HUES64 (cell line): ENCODE results near the gene CDC42BPB.
A peak's percentile ranks its signal among the peaks of the same experiment; 100 is the strongest.
"Not testable (repeated sequence)": the region's sequence is repeated elsewhere in the genome, so short reads cannot be mapped to it uniquely, and the experiment has no call there.

Source experiments
- H3K27ac ChIP-seq: 2 replicates; pipeline ENCODE4 v1.7.0; 2013; ENCODE audit warnings: low read depth, low read length, inconsistent platforms
- H3K27me3 ChIP-seq: 2 replicates; pipeline ENCODE4 v1.6.1; 2013; ENCODE audit warnings: mild to moderate bottlenecking, low read length; ENCODE audit not compliant: insufficient read depth
- H3K36me3 ChIP-seq: 2 replicates; pipeline ENCODE4 v1.6.1; 2013; ENCODE audit warnings: mild to moderate bottlenecking, low read length; ENCODE audit not compliant: insufficient read depth
- H3K4me1 ChIP-seq: 2 replicates; pipeline ENCODE4 v1.6.1; 2013; ENCODE audit warnings: mild to moderate bottlenecking, low read length, moderate library complexity; ENCODE audit not compliant: insufficient read depth
- H3K4me3 ChIP-seq: 2 replicates; pipeline ENCODE4 v1.5.1; 2013; ENCODE audit warnings: mild to moderate bottlenecking, low read length, moderate library complexity
- H3K9ac ChIP-seq: 2 replicates; pipeline ENCODE4 v1.6.1; 2013; ENCODE audit warnings: mild to moderate bottlenecking, low read depth, low read length
- H3K9me3 ChIP-seq: 2 replicates; pipeline ENCODE4 v1.6.1; 2013; ENCODE audit warnings: low read depth, low read length; ENCODE audit not compliant: insufficient read depth
- WGBS: fragments of 150-250, 120-280 bp; methylation state at CpG from one replicate; pipeline ENCODE4 v1.1.7; 2013; ENCODE audit warnings: missing lambda C conversion rate; 5-methylcytosine and 5-hydroxymethylcytosine counted together

Gene CDC42BPB

DNA sequence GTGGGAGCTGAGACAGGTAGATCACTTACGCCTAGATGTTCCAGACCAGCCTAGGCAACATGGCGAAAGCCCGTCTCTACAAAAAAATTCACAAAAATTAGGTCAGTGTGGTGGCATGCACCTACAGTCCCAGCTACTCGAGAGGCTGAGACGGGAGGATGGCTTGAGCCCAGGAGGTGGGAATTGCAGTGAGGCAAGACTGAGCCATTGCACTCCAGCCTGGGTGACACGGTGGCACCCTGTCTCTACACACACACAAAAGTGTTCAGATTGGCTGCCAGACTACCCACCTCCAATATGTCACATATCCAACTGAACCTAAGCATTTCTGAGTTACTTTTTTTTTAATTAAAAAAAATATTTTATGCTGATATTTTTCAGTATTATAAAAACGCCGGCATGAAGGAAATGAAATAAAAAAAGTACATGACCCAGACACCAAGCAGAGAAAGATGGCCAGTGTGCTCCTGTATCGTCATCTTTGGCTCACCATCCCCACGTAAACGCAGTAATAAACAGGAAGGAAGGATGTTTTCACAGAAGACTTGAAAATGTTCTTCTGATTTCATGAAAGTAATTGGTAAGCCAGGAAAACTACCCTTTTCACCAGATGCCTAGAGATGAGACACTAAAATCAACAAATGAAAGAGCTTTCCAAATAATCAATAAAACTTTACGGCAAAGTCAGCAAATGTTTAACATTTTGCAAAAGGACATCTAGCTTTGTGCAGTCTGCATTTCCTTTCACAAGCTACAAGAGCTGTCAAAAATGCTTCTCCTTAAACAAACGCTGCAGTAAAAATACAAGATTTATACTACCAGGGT, 26.4 kb downstream of the CDC42BPB start:
- H3K4me1 ChIP-seq = no peaks in the 10 kb centered on the region
- H3K27ac ChIP-seq = no peak overlapping the region
- H3K9me3 ChIP-seq = peaks cover under 1% of the 10 kb centered on the region; the same call in 1 of the 2 replicates
- H3K4me3 ChIP-seq = no peak overlapping the region
- H3K27me3 ChIP-seq = no peaks in the 10 kb centered on the region
- no peak overlapping the region for H3K9ac ChIP-seq
- no peaks in the 10 kb centered on the region for H3K36me3 ChIP-seq
- 97% methylated on average over 13 of the region's 13 CpGs for WGBS

DNA sequence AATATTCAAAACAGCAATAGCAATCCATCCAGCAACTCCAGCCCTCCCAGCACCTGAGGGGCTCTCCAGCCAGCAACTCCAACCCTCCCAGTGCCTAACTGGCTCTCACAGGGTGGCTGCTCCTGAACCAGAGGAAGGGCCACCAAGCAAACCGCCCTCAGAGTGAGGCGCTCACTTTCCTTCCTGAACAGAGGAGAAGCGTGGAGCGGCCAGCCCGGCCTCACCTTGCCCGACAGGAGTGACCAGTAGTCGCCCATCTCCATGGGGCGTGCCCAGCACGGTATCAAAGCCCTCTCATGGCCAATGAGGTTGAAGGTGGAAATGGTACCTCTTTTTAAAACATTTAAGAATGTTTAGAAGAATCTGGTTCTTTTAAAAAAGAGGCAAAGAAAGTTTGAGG, 27.4 kb downstream of the CDC42BPB start:
- 94% methylated on average over 9 of the region's 9 CpGs for WGBS
- Histone ChIP-seq H3K36me3 (no peaks in the 10 kb centered on the region), H3K27ac (no peak overlapping the region), H3K9ac (no peak overlapping the region), H3K4me1 (no peaks in the 10 kb centered on the region), H3K27me3 (no peaks in the 10 kb centered on the region), H3K9me3 (peaks cover 3% of the 10 kb centered on the region; the same call in 1 of the 2 replicates), H3K4me3 (no peak overlapping the region)

DNA sequence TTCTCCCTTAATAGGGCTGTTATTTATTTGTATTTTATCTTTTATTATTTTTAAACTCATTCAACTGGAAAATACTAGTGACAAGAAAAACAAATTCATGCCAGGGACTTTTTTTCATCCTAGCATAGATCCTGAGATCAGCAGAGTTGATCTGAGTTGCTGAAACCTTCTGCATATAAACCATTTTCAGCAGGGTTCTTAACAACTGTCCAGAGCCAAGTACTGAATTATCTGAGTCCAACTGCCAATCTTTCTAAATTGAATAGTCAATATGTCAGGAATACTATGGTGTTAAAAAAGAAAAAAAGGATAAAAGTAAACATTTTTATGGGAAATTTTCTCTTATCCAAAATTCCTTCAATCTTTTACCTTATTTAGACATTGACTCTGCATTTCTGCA, 28.6 kb downstream of the CDC42BPB start:
- Histone ChIP-seq H3K9ac (no peak overlapping the region), H3K4me3 (no peak overlapping the region), H3K9me3 (peaks cover 3% of the 10 kb centered on the region; the same call in 1 of the 2 replicates), H3K27ac (no peak overlapping the region), H3K27me3 (no peaks in the 10 kb centered on the region), H3K36me3 (no peaks in the 10 kb centered on the region), H3K4me1 (peaks cover 7% of the 10 kb centered on the region; the same call in 1 of the 2 replicates)

DNA sequence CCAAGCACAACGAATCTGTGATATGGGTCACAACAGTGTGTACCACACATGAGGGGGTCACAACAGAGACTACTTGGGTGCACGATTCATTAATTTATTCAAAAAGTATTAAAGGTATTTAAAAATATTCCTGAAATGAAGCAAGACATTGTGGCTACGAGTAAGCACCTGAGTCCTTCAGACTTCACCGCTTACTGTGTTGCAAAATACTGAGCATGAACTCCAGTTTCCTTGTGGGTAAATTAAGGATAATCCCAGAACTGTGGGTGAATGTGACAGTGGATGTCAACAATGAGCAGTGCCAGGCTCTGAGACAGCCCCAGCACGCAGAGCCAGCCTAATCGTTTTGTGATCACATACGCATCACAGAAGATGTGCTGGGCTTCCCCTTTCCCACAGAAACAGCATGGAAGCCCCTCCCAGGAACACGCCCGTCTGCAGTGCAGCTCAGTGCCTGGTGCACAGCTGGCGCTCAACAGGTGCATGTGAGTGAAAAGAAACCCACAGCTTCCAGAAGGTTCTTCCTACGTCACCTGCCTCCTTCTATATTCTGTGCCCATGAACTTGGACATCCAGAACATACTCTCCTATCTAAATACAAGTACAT, 29.1 kb downstream of the CDC42BPB start:
- Histone ChIP-seq H3K9ac (no peak overlapping the region), H3K36me3 (no peaks in the 10 kb centered on the region), H3K4me3 (no peak overlapping the region), H3K27me3 (no peaks in the 10 kb centered on the region), H3K27ac (no peak overlapping the region), H3K9me3 (peaks cover 3% of the 10 kb centered on the region; the same call in 1 of the 2 replicates), H3K4me1 (peaks cover 8% of the 10 kb centered on the region; the same call in 1 of the 2 replicates)
- 88% methylated on average over 11 of the region's 11 CpGs for WGBS

DNA sequence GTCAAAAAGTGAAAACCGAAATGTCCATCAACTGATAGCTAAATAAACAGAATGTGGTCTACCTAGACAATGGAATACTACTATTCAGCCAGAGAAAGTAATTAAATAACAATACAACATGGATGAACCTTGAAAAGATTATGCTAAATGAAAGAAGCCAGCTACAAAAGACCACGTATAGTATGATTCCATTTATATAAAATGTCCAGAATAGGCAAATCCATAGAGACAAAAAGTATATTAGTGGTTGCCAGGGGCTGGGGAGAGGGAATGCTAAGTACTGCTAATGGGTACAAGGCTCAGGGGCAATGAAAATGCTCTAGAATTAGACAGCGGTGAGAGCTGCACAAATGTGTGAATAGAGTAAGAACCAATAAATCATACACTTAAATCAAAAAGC, 29.9 kb downstream of the CDC42BPB start:
- H3K9ac ChIP-seq = no peak overlapping the region
- H3K4me3 ChIP-seq = no peak overlapping the region
- peaks cover 3% of the 10 kb centered on the region; the same call in 1 of the 2 replicates for H3K9me3 ChIP-seq
- H3K4me1 ChIP-seq = peaks cover 11% of the 10 kb centered on the region; the same call in 1 of the 2 replicates
- no peak overlapping the region for H3K27ac ChIP-seq
- 100% methylated on average over 1 of the region's 3 CpGs for WGBS
- no peaks in the 10 kb centered on the region for H3K36me3 ChIP-seq
- no peaks in the 10 kb centered on the region for H3K27me3 ChIP-seq

DNA sequence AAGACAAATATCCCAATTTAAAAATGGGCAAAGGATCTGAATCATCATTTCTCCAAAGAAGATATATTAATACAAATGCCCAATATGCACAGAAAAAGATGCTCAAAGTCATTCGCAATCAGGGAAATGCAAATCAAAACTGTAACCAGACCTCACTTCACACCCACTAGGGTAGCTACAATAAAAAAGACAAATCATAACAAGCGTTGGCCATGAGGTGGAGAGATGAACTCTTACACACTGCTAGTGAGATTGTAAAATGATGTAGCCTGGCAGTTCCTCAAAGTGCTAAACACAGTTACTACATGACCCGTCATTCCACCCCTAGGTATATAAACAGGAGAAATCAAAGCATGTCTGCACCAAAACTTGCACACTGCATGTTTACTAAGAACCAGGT, 30.4 kb downstream of the CDC42BPB start:
- Histone ChIP-seq H3K4me1 (peaks cover 13% of the 10 kb centered on the region; the same call in 1 of the 2 replicates), H3K27ac (no peak overlapping the region)

DNA sequence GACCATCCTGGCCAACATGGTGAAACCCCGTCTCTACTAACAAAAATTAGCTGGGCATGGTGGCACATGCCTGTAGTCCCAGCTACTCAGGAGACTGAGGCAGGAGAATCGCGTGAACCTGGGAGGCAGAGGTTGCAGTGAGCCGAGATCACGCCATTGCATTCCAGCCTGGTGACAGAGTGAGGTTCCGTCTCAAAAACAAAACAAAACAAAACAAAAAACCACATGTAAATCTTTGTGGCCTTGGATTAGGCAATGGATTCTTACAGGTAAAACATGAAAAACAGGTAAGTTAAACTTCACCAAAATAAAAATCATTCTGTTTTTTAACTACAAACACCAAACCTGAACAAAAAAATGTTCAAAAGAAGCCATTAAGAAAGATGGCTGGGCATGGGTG, 31.2 kb downstream of the CDC42BPB start:
- H3K27ac ChIP-seq, H3K4me3 ChIP-seq, H3K9me3 ChIP-seq, H3K27me3 ChIP-seq, H3K9ac ChIP-seq, H3K36me3 ChIP-seq: not testable (repeated sequence)
- H3K4me1 ChIP-seq = peaks cover 13% of the 10 kb centered on the region; the same call in 1 of the 2 replicates
- 98% methylated on average over 6 of the region's 6 CpGs for WGBS

More for the DNA sequence above, 30.4 kb downstream of the CDC42BPB start:
- Histone ChIP-seq H3K9ac (no peak overlapping the region), H3K9me3 (peaks cover 3% of the 10 kb centered on the region; the same call in 1 of the 2 replicates), H3K36me3 (no peaks in the 10 kb centered on the region), H3K27me3 (no peaks in the 10 kb centered on the region), H3K4me3 (no peak overlapping the region)
- WGBS = 95% methylated on average over 2 of the region's 3 CpGs

DNA sequence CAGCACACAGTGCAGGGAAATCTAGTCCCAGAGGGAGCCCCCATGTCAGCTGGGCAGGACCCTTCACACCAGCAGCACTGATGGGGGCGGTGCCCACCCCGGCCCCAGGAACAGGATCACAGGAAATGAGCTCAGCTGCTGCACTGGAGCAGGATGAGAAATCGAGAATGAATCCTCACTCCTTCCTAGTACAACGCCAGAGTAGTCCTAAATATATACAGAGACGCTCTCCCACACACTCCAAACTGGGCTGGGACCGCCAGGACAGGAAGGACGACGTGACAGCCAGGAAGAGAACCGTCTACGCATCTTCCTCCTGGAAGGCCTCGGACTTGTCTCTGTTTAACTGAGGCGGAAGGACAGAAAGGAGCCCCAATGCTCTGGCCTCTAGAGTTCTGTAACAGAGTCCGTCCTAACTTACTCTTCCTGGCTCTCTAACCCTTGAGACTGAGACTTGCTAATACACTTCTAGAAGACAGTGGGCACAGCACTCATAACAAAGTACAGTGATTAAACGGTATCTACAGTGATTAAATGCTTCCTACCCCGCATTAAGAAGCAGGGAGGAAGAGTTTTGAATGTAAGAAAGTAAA, 33.4 kb downstream of the CDC42BPB start:
- peak overlapping the region; percentile 1; the same call in 1 of the 2 replicates for H3K9ac ChIP-seq
- H3K36me3 ChIP-seq = no peaks in the 10 kb centered on the region
- peaks cover 3% of the 10 kb centered on the region; the same call in 1 of the 2 replicates for H3K9me3 ChIP-seq
- H3K4me3 ChIP-seq = no peak overlapping the region
- no peaks in the 10 kb centered on the region for H3K27me3 ChIP-seq
- H3K4me1 ChIP-seq = peaks cover 13% of the 10 kb centered on the region; the same call in 1 of the 2 replicates
- 76% methylated on average over 15 of the region's 15 CpGs for WGBS
- H3K27ac ChIP-seq = no peak overlapping the region; the same call in 1 of the 2 replicates

DNA sequence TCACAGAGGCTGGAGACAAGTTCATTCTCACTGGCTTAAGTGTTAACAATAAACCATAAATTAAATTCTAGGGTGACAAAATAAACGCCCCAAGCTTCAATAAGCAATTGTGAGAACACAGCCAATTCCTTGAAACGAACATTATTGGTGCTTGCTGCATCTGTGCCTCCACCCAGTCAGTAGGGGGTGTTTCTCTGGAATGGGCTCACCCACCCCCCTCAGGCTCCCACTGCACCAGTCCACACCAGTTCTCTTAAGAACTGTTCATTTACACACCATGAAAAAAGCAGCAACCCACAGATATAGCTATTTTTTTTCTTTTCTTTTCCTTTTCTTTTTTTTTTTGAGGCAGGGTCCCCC, 34.7 kb downstream of the CDC42BPB start:
- Histone ChIP-seq H3K4me3 (no peak overlapping the region), H3K27me3 (no peaks in the 10 kb centered on the region), H3K9ac (no peak overlapping the region), H3K4me1 (peaks cover 13% of the 10 kb centered on the region; the same call in 1 of the 2 replicates), H3K27ac (no peak overlapping the region), H3K9me3 (peaks cover 3% of the 10 kb centered on the region; the same call in 1 of the 2 replicates), H3K36me3 (no peaks in the 10 kb centered on the region)
- 87% methylated on average over 2 of the region's 2 CpGs for WGBS

DNA sequence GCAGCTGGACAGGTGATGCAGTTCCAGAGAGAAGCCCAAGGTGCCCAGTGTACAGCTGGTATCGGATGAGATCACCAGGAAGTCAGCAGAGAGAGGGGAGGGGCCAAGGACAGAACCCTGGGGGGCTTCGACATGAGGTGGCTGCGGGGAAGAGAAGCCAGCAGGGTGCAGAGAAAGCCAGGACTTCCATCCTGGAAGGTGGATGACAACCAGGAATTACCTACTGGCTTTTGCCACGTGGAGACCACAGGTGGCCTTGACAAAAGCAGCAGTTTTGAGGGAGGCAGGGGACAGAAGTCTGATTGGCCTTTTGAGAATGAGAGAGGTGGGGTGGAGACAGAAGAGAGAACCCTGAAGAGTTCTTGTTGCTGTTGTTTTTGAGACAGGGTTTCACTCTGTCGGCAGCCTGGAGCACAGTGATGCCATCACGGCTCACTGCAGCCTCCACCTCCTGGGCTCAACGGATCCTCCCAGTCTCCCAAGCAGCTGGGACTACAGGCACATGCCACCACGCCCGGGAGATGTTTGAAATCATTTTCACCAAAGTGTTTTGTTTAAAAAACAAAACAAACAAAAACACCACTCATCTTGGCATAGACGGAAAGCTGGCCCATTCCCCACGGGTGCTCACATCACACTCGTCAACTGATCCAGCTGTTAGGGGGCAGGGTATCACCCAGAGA, 35.2 kb downstream of the CDC42BPB start:
- 71% methylated on average over 12 of the region's 12 CpGs for WGBS
- Histone ChIP-seq H3K27ac (no peak overlapping the region), H3K9ac (no peak overlapping the region), H3K27me3 (no peaks in the 10 kb centered on the region), H3K9me3 (peaks cover 3% of the 10 kb centered on the region; the same call in 1 of the 2 replicates), H3K4me3 (no peak overlapping the region), H3K36me3 (no peaks in the 10 kb centered on the region), H3K4me1 (peaks cover 13% of the 10 kb centered on the region; the same call in 1 of the 2 replicates)
